HG03432 (cell line): ENCODE measurements around the gene EDC3.
A peak's percentile ranks its signal among the peaks of the same experiment; 100 is the strongest.
"Not testable (repeated sequence)": the region's sequence is repeated elsewhere in the genome, so short reads cannot be mapped to it uniquely, and the experiment has no call there.

Source experiments
- ATAC-seq: cut with Tn5 transposase; IDR thresholded peaks from one replicate; pipeline ENCODE4 v1.9.1; 2021; ENCODE audit warnings: mild to moderate bottlenecking, moderate library complexity; ENCODE audit not compliant: unreplicated experiment

EDC3 gene

GRCh38 chr15:74612677-74613076 lies 83.1 kb downstream of the EDC3 start:
- ATAC-seq, result no peak

- no peak for ATAC-seq
Measured at GRCh38 chr15:74611834-74612233, 84.0 kb downstream of the EDC3 start.

- ATAC-seq, result no peak
Measured at GRCh38 chr15:74611341-74611740, 84.5 kb downstream of the EDC3 start.

- no peak for ATAC-seq
Measured at GRCh38 chr15:74610302-74610951, 85.4 kb downstream of the EDC3 start.

GRCh38 chr15:74609938-74610301 lies 85.9 kb downstream of the EDC3 start:
- ATAC-seq, result no peak

- ATAC-seq, result no peak
Measured at GRCh38 chr15:74608786-74609185, 87.0 kb downstream of the EDC3 start.

GRCh38 chr15:74605795-74606150 lies 90.1 kb downstream of the EDC3 start:
- ATAC-seq, result no peak

GRCh38 chr15:74604983-74605794 lies 90.6 kb downstream of the EDC3 start:
- ATAC-seq, result no peak

GRCh38 chr15:74603789-74604705 lies 91.8 kb downstream of the EDC3 start:
- ATAC-seq, result no peak

- no peak for ATAC-seq
Measured at GRCh38 chr15:74603026-74603788, 92.6 kb downstream of the EDC3 start.

- ATAC-seq, result no peak
Measured at GRCh38 chr15:74599156-74599555, 96.7 kb downstream of the EDC3 start.

- ATAC-seq, result peak; percentile 86
Measured at GRCh38 chr15:74598126-74598842, 97.5 kb downstream of the EDC3 start.

GRCh38 chr15:74597146-74597705 lies 98.6 kb downstream of the EDC3 start:
- ATAC-seq, result peak; percentile 2

- not testable (repeated sequence) for ATAC-seq
Measured at GRCh38 chr15:74596736-74597135, 99.1 kb downstream of the EDC3 start.

GRCh38 chr15:74595271-74595670 lies 100.6 kb downstream of the EDC3 start:
- ATAC-seq, result no peak

GRCh38 chr15:74594455-74594854 lies 101.4 kb downstream of the EDC3 start:
- no peak for ATAC-seq

GRCh38 chr15:74593122-74593521 lies 102.7 kb downstream of the EDC3 start:
- no peak for ATAC-seq

- no peak for ATAC-seq
Measured at GRCh38 chr15:74592222-74592621, 103.6 kb downstream of the EDC3 start.

GRCh38 chr15:74589826-74590225 lies 106.0 kb downstream of the EDC3 start:
- no peak for ATAC-seq

- ATAC-seq, result no peak
Measured at GRCh38 chr15:74585857-74586256, 110.0 kb downstream of the EDC3 start.
